Neuron (in vitro differentiated cells): ENCODE results near the gene CENPA.

Experiments used
- H2AFZ ChIP-seq: one replicate; pipeline ENCODE4 v1.6.1; 2013; ENCODE audit warnings: low read depth, mild to moderate bottlenecking, inconsistent platforms, low read length, moderate library complexity
- H3K27me3 ChIP-seq: one replicate; pipeline ENCODE4 v1.6.1; 2013; ENCODE audit warnings: low read length; ENCODE audit not compliant: insufficient read depth
- H3K36me3 ChIP-seq: one replicate; pipeline ENCODE4 v1.6.1; 2013; ENCODE audit warnings: low read length; ENCODE audit not compliant: insufficient read depth
- H3K4me1 ChIP-seq: one replicate; pipeline ENCODE4 v1.6.1; 2013; ENCODE audit warnings: low read length; ENCODE audit not compliant: insufficient read depth
- H3K4me3 ChIP-seq: 2 replicates; pipeline ENCODE4 v1.5.1; 2013; ENCODE audit warnings: mild to moderate bottlenecking, low read length, moderate library complexity
- H3K9me3 ChIP-seq: one replicate; pipeline ENCODE4 v1.6.1; 2013; ENCODE audit warnings: low read length

The CENPA gene

DNA sequence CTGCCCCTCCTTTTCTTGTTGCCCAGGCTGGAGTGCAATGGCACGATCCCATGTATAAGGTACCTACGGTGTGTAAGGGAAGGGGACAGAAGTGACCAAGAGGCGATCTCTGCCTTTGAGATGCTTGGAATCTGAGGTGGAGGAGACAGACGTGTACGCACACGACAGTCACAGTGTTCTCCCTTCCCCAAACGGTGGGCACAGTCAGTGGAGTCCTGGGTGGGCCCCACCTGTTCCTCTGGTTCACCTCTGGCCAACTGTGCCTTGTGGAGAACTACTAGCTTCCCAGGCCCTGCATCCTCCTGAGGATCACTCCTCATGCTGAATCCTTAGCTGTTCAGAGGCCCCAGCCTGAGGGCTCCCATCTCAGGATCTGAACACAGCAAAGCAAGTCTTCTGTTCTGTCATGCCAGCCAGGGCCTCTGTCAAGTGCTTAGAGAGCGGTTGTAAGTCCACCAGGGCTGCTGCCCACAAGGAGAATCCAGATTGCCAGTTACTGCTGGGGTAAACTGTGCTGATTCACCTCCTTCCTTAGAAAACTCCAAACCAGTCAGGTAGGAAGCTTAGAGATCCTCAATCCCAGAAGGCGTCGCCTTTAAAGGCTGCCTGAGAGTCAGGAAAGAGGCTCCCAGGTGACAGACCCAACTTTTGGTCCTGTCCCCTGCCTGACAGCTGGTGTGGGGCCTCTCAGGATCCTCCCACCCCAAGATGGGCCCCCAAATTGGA is 20.2 kb upstream of the CENPA start:
- Histone ChIP-seq H3K27me3 (no peaks in the 10 kb centered on the region), H2AFZ (no peak overlapping the region), H3K4me1 (peaks cover 40% of the 10 kb centered on the region), H3K9me3 (no peaks in the 10 kb centered on the region), H3K36me3 (peaks cover 7% of the 10 kb centered on the region), H3K4me3 (peak overlapping the region; percentile 95)

DNA sequence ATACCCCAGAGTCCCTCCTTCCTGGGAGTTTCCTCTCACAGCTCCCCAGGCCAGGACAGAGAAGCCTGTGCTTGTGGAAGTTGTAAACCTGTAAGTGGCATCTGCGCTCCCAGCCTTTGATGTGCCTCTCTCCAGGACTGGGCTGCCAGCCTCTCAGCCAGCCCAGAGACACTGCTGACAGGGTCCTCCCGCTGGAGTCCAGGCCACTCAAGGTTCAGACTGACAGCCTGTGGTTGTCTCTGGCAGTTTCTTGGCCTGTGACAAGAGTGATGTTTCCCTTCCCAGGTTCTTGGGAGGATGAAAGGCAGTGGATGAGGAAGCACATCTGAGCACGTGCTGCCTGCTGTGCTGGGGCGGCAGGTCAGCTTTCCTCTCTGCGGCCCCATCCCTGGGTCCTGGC is 18.7 kb upstream of the CENPA start:
- Histone ChIP-seq H3K36me3 (peaks cover 14% of the 10 kb centered on the region), H3K4me3 (no peak overlapping the region), H2AFZ (no peak overlapping the region), H3K9me3 (no peaks in the 10 kb centered on the region), H3K4me1 (peaks cover 38% of the 10 kb centered on the region), H3K27me3 (no peaks in the 10 kb centered on the region)

DNA sequence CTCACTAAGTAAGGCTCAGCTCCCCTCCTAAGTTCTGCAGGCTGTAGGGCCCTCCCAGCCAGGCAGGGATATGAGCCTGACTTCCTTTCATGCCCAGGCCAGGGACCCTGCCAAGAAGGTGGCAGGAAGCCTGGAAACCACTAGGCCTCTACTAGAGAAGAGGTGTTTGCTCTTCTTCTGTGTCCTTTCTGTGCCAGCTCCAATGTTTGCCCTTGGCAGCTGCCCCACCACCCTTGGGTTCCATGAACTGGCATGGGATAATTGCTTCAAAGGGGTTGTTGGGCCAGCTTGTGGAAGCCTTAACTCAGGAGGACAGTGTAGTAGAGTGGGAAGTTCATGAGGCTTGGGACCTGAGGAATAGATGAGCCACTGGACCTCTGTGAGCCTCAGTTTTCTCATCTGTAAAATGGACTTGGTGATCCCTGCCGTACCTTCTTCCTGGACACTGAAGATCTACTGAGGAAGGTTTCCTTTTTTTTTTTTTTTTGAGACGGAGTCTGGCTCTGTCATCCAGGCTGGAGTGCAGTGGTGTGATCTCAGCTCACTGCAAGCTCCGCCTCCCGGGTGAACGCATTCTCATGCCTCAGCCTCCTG is 17.9 kb upstream of the CENPA start:
- H3K27me3 ChIP-seq: no peaks in the 10 kb centered on the region
- H2AFZ ChIP-seq: no peak overlapping the region
- peaks cover 38% of the 10 kb centered on the region for H3K4me1 ChIP-seq
- H3K9me3 ChIP-seq: no peaks in the 10 kb centered on the region
- peaks cover 14% of the 10 kb centered on the region for H3K36me3 ChIP-seq
- H3K4me3 ChIP-seq: no peak overlapping the region

DNA sequence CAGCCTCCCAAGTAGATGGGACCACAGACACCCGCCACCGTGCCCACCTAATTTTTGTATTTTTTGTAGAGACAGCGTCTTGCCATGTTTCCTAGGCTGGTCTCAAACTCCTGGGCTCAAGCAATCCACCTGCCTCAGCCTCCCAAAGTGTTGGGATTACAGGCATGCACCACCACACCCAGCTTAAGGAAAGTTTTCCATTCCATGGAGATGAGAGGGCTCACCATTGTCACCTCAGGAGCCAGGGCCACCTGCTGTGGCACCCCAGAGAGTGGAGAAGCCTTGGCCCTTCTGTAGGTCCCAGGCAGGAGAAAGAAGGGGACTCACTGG is 17.1 kb upstream of the CENPA start:
- no peak overlapping the region for H3K4me3 ChIP-seq
- H3K36me3 ChIP-seq: peaks cover 14% of the 10 kb centered on the region
- H3K27me3 ChIP-seq: no peaks in the 10 kb centered on the region

DNA sequence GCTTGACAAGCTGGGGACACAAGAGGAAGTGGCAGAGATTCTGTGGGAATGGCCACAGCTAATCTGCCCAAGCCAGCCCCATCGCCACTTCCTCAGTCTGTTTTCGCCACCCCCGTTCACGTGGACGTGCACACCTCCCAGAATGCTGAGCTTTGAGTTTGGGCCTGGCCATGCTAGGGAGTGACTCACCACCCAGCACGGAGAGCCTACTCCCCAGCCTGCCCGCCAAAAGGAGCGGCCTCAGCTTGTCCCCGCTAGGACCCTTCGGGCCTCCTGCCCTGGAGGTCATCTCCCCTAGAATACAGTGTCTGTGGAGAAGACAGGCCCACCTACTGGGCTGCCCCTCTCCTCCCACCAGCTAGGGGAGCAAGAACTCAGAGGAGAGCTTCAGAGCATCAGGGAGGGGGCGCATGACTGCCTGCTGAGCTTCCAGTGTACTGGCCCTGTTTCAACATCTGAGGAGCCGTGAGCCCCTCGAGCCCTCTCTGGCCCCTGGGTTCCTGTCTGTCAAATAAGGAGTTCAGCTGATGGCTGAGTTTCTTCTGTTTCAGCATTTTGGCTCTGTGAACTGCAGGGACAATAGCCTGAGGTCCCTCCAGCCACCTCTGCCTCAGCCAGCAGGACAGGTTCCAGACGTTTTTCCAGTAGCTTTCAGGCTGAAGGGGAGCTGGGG is 16.6 kb upstream of the CENPA start:
- no peaks in the 10 kb centered on the region for H3K27me3 ChIP-seq
- H3K9me3 ChIP-seq: no peaks in the 10 kb centered on the region
- peaks cover 19% of the 10 kb centered on the region for H3K36me3 ChIP-seq
- peaks cover 38% of the 10 kb centered on the region for H3K4me1 ChIP-seq
- H2AFZ ChIP-seq: no peak overlapping the region
- H3K4me3 ChIP-seq: no peak overlapping the region

More for the DNA sequence above, 17.1 kb upstream of the CENPA start:
- peaks cover 38% of the 10 kb centered on the region for H3K4me1 ChIP-seq
- H3K9me3 ChIP-seq: no peaks in the 10 kb centered on the region
- H2AFZ ChIP-seq: no peak overlapping the region

DNA sequence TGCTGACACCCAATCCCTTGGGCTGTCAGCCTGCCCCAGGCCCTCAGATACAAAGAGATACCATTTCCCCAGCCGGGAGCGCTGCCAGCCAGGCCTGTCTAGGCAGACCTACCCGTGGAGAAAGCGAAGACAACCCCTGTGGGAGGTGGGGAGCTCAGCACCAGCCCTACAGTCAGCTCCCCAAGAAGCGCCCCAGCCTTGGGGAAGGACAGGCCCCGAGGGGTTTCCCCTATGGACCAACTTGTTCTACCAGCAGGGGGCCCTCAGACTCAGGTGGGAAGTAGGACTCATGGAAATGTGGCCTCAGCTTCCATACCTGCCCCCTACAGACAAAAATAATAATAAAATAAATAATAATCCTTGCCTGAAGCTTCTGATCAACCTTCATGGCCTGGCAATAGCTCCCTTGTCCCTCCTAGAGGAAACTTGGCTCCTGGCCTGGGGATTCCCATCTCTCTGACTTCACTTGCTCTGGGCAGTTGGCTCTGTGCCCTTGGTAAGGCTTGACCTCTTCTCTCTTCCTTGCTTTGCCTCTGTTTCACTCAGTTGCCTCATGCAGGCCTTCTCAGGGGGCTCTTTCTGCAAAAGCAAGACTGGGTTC is 14.8 kb upstream of the CENPA start:
- no peak overlapping the region for H2AFZ ChIP-seq
- no peaks in the 10 kb centered on the region for H3K27me3 ChIP-seq
- H3K9me3 ChIP-seq: no peaks in the 10 kb centered on the region
- H3K36me3 ChIP-seq: peaks cover 35% of the 10 kb centered on the region
- peaks cover 22% of the 10 kb centered on the region for H3K4me1 ChIP-seq
- H3K4me3 ChIP-seq: no peak overlapping the region

DNA sequence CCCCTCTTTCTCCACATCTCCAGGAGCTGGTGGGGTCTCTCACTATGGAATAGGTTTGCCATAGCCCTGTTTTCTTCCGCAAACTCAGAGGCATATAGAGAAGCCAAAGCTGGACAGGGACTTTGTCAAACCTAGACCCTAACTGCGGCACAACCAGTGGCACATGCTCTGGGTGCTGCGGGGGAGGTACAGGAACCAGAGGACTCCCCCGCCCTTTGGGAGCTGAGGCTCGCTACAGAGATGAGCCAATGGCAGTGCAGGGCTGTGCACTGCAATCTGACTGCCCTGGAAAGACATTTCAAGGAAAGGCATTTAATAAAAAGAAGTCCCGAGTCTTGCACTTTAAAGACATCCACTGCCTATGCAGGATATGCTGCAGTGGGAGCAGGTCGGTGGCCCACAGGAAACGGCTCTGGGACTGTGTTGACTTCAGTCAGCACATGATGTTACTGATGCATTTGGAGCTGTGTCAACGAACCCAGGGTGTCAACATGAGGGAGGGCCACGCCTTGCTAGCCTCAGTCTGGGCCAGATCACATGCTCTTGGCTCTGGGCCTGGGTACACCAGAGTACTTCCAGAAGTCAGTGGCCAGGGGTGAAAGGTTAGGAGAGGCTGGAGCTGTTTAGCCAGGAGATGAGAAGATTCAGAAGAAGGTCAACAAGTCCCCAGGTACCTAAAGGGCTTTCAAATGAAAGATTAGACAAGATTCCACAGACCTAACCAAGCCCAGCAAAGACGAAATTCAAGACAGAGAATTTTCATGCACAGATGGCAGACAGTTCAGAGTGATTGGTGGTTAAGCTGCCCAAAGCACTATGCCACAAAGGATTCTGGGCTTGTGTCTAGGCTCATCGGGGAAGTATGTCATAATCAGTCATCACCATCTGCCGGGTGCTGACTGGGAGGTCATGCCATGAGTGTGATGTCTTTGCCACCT is 13.5 kb upstream of the CENPA start:
- Histone ChIP-seq H3K36me3 (peaks cover 46% of the 10 kb centered on the region), H3K9me3 (no peaks in the 10 kb centered on the region), H2AFZ (no peak overlapping the region), H3K27me3 (no peaks in the 10 kb centered on the region), H3K4me3 (no peak overlapping the region), H3K4me1 (peaks cover 11% of the 10 kb centered on the region)

DNA sequence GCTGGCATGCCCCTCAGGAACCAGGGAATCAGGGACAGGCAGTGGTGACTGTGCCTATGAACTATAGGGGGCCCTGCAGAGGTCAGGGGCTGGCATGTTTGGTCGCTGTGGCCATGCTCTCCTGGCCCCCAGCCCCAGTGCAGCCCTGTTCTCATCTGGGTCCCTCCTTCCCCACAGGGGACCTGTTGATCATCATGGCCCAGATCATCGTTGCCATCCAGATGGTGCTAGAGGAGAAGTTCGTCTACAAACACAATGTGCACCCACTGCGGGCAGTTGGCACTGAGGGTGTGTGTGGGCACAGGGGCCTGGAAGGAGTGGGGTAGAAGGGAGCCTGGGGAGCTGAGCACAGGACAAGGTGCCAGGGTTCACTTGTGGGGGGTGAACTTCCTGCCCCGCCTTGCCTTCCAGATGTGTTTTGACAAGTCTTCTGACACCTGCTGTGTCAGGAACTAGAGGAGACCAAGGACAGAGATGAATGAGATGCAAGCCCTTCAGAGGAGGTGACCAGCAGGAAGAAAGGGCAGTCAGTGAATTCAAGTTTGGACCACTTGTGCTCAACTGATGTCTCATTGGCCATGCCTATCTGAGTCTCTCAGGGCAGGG is 9.6 kb upstream of the CENPA start:
- H3K36me3 ChIP-seq: peaks cover 72% of the 10 kb centered on the region
- no peak overlapping the region for H2AFZ ChIP-seq
- H3K27me3 ChIP-seq: no peaks in the 10 kb centered on the region
- no peaks in the 10 kb centered on the region for H3K4me1 ChIP-seq
- no peaks in the 10 kb centered on the region for H3K9me3 ChIP-seq
- H3K4me3 ChIP-seq: no peak overlapping the region

DNA sequence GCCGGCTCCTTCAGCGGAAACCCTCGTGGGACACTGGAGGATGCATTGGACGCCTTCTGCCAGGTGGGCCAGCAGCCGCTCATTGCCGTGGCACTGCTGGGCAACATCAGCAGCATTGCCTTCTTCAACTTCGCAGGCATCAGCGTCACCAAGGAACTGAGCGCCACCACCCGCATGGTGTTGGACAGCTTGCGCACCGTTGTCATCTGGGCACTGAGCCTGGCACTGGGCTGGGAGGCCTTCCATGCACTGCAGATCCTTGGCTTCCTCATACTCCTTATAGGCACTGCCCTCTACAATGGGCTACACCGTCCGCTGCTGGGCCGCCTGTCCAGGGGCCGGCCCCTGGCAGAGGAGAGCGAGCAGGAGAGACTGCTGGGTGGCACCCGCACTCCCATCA is 7.8 kb upstream of the CENPA start:
- Histone ChIP-seq H3K9me3 (no peaks in the 10 kb centered on the region), H3K4me3 (no peak overlapping the region), H3K4me1 (no peaks in the 10 kb centered on the region), H2AFZ (no peak overlapping the region), H3K27me3 (no peaks in the 10 kb centered on the region), H3K36me3 (peaks cover 71% of the 10 kb centered on the region)

DNA sequence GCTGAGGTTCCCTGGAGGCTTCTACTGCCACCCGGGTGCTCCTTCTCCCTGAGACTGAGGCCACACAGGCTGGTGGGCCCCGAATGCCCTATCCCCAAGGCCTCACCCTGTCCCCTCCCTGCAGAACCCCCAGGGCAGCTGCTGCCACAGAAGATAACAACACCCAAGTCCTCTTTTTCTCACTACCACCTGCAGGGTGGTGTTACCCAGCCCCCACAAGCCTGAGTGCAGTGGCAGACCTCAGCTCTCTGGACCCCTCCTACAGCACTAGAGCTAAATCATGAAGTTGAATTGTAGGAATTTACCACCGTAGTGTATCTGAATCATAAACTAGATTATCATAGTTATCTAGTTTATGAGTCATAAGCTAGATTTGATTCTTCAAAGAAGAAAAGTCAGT is 7.3 kb upstream of the CENPA start:
- Histone ChIP-seq H3K4me1 (no peaks in the 10 kb centered on the region), H3K27me3 (no peaks in the 10 kb centered on the region), H2AFZ (no peak overlapping the region), H3K4me3 (no peak overlapping the region), H3K36me3 (peaks cover 71% of the 10 kb centered on the region), H3K9me3 (no peaks in the 10 kb centered on the region)

DNA sequence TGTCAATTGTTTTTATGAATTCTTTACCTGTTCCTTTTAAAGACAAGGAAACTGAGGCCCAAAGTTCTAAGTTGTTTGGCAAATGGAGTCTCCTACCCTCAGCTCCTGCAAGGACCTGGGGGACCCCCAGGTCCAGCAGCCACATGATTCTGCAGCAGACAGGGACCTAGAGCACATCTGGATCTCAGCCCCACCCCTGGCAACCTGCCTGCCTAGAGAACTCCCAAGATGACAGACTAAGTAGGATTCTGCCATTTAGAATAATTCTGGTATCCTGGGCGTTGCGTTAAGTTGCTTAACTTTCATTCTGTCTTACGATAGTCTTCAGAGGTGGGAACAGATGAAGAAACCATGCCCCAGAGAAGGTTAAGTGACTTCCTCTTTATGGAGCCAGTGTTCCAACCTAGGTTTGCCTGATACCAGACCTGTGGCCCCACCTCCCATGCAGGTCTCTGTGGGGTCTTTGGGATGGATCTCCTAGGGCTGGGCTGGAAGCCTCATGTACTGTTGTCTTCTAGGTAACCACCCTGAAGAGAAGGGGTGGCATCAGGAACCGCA is 5.6 kb upstream of the CENPA start:
- no peaks in the 10 kb centered on the region for H3K9me3 ChIP-seq
- H3K27me3 ChIP-seq: no peaks in the 10 kb centered on the region
- no peak overlapping the region for H2AFZ ChIP-seq
- H3K4me3 ChIP-seq: no peak overlapping the region
- H3K4me1 ChIP-seq: peaks cover 11% of the 10 kb centered on the region
- H3K36me3 ChIP-seq: peaks cover 55% of the 10 kb centered on the region
